Activated CD8-positive, alpha-beta memory T cell treated with anti-CD3 and anti-CD28 coated beads, Interleukin-2, amount 10 ng/mL, durations not matched to agents 7 days and 5 days (primary cell): ENCODE measurements around the gene EFHB. TPM values are rescaled to one million over a fixed set of nuclear protein-coding genes. Genes with fewer than 3 reads are reported as not detected.
A peak's percentile ranks its signal among the peaks of the same experiment; 100 is the strongest.
"Not testable (repeated sequence)": the region's sequence is repeated elsewhere in the genome, so short reads cannot be mapped to it uniquely, and the experiment has no call there.

Experiments
- ATAC-seq: fragments of 150-1000 bp; cut with Tn5 transposase; one replicate; pipeline ENCODE4 v1.10.0; 2021; ENCODE audit warnings: moderate library complexity
- CTCF ChIA-PET: fragments of 350-600 bp; sonication (Branson Sonifier 250); formaldehyde crosslinking; loops from one replicate; lab custom pipeline; 2021; ENCODE audit warnings: antibody characterized with exemption; lab: Charles Lee
- DNase-seq: peaks from one replicate; pipeline ENCODE4 v3.0.0-alpha.2; 2020
- H3K27ac Mint-ChIP-seq: one replicate; pipeline ENCODE4 v1.8.0; 2021; ENCODE audit warnings: mild to moderate bottlenecking, mixed read lengths
- H3K27me3 Mint-ChIP-seq: one replicate; pipeline ENCODE4 v1.8.0; 2021; ENCODE audit warnings: mixed read lengths
- H3K36me3 Mint-ChIP-seq: one replicate; pipeline ENCODE4 v1.8.0; 2021; ENCODE audit warnings: mild to moderate bottlenecking, mixed read lengths
- H3K4me1 Mint-ChIP-seq: one replicate; pipeline ENCODE4 v1.8.0; 2021; ENCODE audit warnings: mixed read lengths
- H3K4me3 Mint-ChIP-seq: one replicate; pipeline ENCODE4 v1.8.0; 2021; ENCODE audit warnings: mild to moderate bottlenecking, moderate library complexity, mixed read lengths
- H3K9me3 Mint-ChIP-seq: one replicate; pipeline ENCODE4 v1.8.0; 2022; ENCODE audit warnings: low read depth, mixed read lengths
- total RNA-seq, 2 experiments: library from RNA; stranded (reverse); gene quantifications; one replicate each; pipeline ENCODE4 v1.2.3, GENCODE V29; 2021

Gene EFHB
- under 1 TPM in 1 of 2 experiments, not detected in 1; 0.66 TPM for total RNA-seq

GRCh38 chr3:19934098-19934566 lies at the start of gene EFHB:
EFHB (minus strand) TSS chr3:19934217; CDS start chr3:19934018, 199 bp downstream.
- DNase-seq: no peak
- H3K27ac Mint-ChIP-seq: no peak within 1 kb of the TSS
- H3K4me1 Mint-ChIP-seq: peaks cover 41% of the 10 kb centered on the region
- H3K27me3 Mint-ChIP-seq: peaks cover 20% of the 10 kb centered on the region
- no peaks in the 10 kb centered on the region for H3K9me3 Mint-ChIP-seq
- no peak within 1 kb of the TSS for H3K4me3 Mint-ChIP-seq
- no peak for ATAC-seq
- peaks cover 5% of the 10 kb centered on the region for H3K36me3 Mint-ChIP-seq
- CTCF ChIA-PET: interaction anchor here (0.9 kb wide), 1 partner anchor 12 kb away, joined by 3 read pairs; no protein-coding TSS in a partner anchor

GRCh38 chr3:19972054-19972453 lies 38.0 kb upstream of the EFHB start:
- ATAC-seq (no peak), DNase-seq (no peak)
- peaks cover 42% of the 10 kb centered on the region for H3K36me3 Mint-ChIP-seq
- no peaks in the 10 kb centered on the region for H3K27me3 Mint-ChIP-seq
- H3K9me3 Mint-ChIP-seq: no peaks in the 10 kb centered on the region
- CTCF ChIA-PET: interaction anchor here (0.7 to 1.1 kb wide), 2 partner anchors 25 to 31 kb away, joined by 3 read pairs; no protein-coding TSS in a partner anchor
- peaks cover 4% of the 10 kb centered on the region for H3K4me1 Mint-ChIP-seq
- no peak overlapping the region for H3K4me3 Mint-ChIP-seq
- H3K27ac Mint-ChIP-seq: no peak overlapping the region

- Mint-ChIP-seq H3K9me3 (no peaks in the 10 kb centered on the region), H3K4me1 (peaks cover 6% of the 10 kb centered on the region), H3K4me3 (no peak overlapping the region), H3K27me3 (no peaks in the 10 kb centered on the region), H3K27ac (no peak overlapping the region), H3K36me3 (peaks cover 39% of the 10 kb centered on the region)
- no peak for DNase-seq
- CTCF ChIA-PET: interaction anchor here (0.9 kb wide), 2 partner anchors 17 to 20 kb away, joined by 3 to 4 read pairs; no protein-coding TSS in a partner anchor
- no peak for ATAC-seq
Observed at GRCh38 chr3:19970327-19970726, 36.3 kb upstream of the EFHB start.

- ATAC-seq: no peak
- H3K36me3 Mint-ChIP-seq: peaks cover 34% of the 10 kb centered on the region
- CTCF ChIA-PET: no interaction called here
- peaks cover 9% of the 10 kb centered on the region for H3K4me1 Mint-ChIP-seq
- H3K27ac Mint-ChIP-seq: no peak overlapping the region
- H3K27me3 Mint-ChIP-seq: no peaks in the 10 kb centered on the region
- H3K4me3 Mint-ChIP-seq: no peak overlapping the region
- DNase-seq: no peak
- H3K9me3 Mint-ChIP-seq: no peaks in the 10 kb centered on the region
Observed at GRCh38 chr3:19967812-19968211, 33.8 kb upstream of the EFHB start.

GRCh38 chr3:19967208-19967607 lies 33.2 kb upstream of the EFHB start:
- Mint-ChIP-seq H3K27me3 (no peaks in the 10 kb centered on the region), H3K27ac (no peak overlapping the region), H3K4me3 (no peak overlapping the region), H3K9me3 (no peaks in the 10 kb centered on the region), H3K4me1 (peaks cover 9% of the 10 kb centered on the region), H3K36me3 (peaks cover 37% of the 10 kb centered on the region)
- CTCF ChIA-PET: no interaction called here
- DNase-seq (no peak), ATAC-seq (no peak)

- Mint-ChIP-seq H3K9me3 (no peaks in the 10 kb centered on the region), H3K27me3 (no peaks in the 10 kb centered on the region), H3K36me3 (peaks cover 40% of the 10 kb centered on the region), H3K4me3 (no peak overlapping the region), H3K4me1 (peaks cover 23% of the 10 kb centered on the region), H3K27ac (no peak overlapping the region)
- ATAC-seq: no peak
- DNase-seq: no peak
- CTCF ChIA-PET: no interaction called here
Observed at GRCh38 chr3:19961960-19962359, 27.9 kb upstream of the EFHB start.

GRCh38 chr3:19960696-19961095 lies 26.7 kb upstream of the EFHB start:
- ATAC-seq (no peak), DNase-seq (no peak)
- CTCF ChIA-PET: no interaction called here
- Mint-ChIP-seq H3K36me3 (peaks cover 36% of the 10 kb centered on the region), H3K4me1 (peaks cover 26% of the 10 kb centered on the region), H3K4me3 (no peak overlapping the region), H3K27me3 (no peaks in the 10 kb centered on the region), H3K9me3 (no peaks in the 10 kb centered on the region), H3K27ac (no peak overlapping the region)

GRCh38 chr3:19959505-19959904 lies 25.5 kb upstream of the EFHB start:
- H3K27ac Mint-ChIP-seq: no peak overlapping the region
- ATAC-seq (no peak), DNase-seq (no peak)
- no peak overlapping the region for H3K4me3 Mint-ChIP-seq
- no peaks in the 10 kb centered on the region for H3K9me3 Mint-ChIP-seq
- H3K36me3 Mint-ChIP-seq: peaks cover 45% of the 10 kb centered on the region
- H3K27me3 Mint-ChIP-seq: no peaks in the 10 kb centered on the region
- H3K4me1 Mint-ChIP-seq: peaks cover 29% of the 10 kb centered on the region
- CTCF ChIA-PET: no interaction called here

- H3K4me3 Mint-ChIP-seq, H3K27me3 Mint-ChIP-seq, ATAC-seq, CTCF ChIA-PET, H3K9me3 Mint-ChIP-seq, DNase-seq: not testable (repeated sequence)
- Mint-ChIP-seq H3K36me3 (peaks cover 45% of the 10 kb centered on the region), H3K27ac (peak overlapping the region; percentile 40), H3K4me1 (peaks cover 29% of the 10 kb centered on the region)
Observed at GRCh38 chr3:19957354-19957753, 23.3 kb upstream of the EFHB start.

GRCh38 chr3:19954676-19955075 lies 20.7 kb upstream of the EFHB start:
- Mint-ChIP-seq H3K4me1 (peaks cover 38% of the 10 kb centered on the region), H3K36me3 (peaks cover 44% of the 10 kb centered on the region), H3K27ac (no peak overlapping the region), H3K9me3 (no peaks in the 10 kb centered on the region), H3K4me3 (no peak overlapping the region), H3K27me3 (no peaks in the 10 kb centered on the region)
- ATAC-seq (no peak), DNase-seq (no peak)
- CTCF ChIA-PET: no interaction called here

GRCh38 chr3:19950316-19950715 lies 16.3 kb upstream of the EFHB start:
- DNase-seq (no peak), ATAC-seq (no peak)
- peaks cover 2% of the 10 kb centered on the region for H3K27me3 Mint-ChIP-seq
- peaks cover 48% of the 10 kb centered on the region for H3K4me1 Mint-ChIP-seq
- H3K27ac Mint-ChIP-seq: no peak overlapping the region
- CTCF ChIA-PET: interaction anchor here (0.6 kb wide), 1 partner anchor 21 kb away, joined by 3 read pairs; no protein-coding TSS in a partner anchor
- no peak overlapping the region for H3K4me3 Mint-ChIP-seq
- H3K9me3 Mint-ChIP-seq: no peaks in the 10 kb centered on the region
- peaks cover 39% of the 10 kb centered on the region for H3K36me3 Mint-ChIP-seq

- peak overlapping the region; percentile 89 for H3K4me3 Mint-ChIP-seq
- H3K27ac Mint-ChIP-seq: peak overlapping the region; percentile 98
- H3K27me3 Mint-ChIP-seq: peaks cover 2% of the 10 kb centered on the region
- DNase-seq (no peak), ATAC-seq (no peak)
- no peaks in the 10 kb centered on the region for H3K9me3 Mint-ChIP-seq
- peaks cover 24% of the 10 kb centered on the region for H3K36me3 Mint-ChIP-seq
- CTCF ChIA-PET: interaction anchor here (1.1 kb wide), 1 partner anchor 61 kb away, joined by 3 read pairs; no protein-coding TSS in a partner anchor
- peaks cover 46% of the 10 kb centered on the region for H3K4me1 Mint-ChIP-seq
Observed at GRCh38 chr3:19948226-19948591, 14.2 kb upstream of the EFHB start.

- CTCF ChIA-PET: interaction anchor here (1.0 to 1.1 kb wide), 2 partner anchors 24 to 60 kb away, joined by 3 read pairs; no protein-coding TSS in a partner anchor
- Mint-ChIP-seq H3K36me3 (peaks cover 26% of the 10 kb centered on the region), H3K4me3 (peak overlapping the region; percentile 89), H3K9me3 (no peaks in the 10 kb centered on the region), H3K27me3 (peaks cover 2% of the 10 kb centered on the region), H3K4me1 (peaks cover 46% of the 10 kb centered on the region), H3K27ac (peak overlapping the region; percentile 98)
- ATAC-seq (peak; percentile 15), DNase-seq (peak; percentile 68)
Observed at GRCh38 chr3:19947549-19948225, 13.7 kb upstream of the EFHB start.
